Neuronal stem cell (in vitro differentiated cells): ENCODE results near the gene RTKN2.

Experiments
- DNase-seq: peaks from one replicate; pipeline ENCODE4 v3.0.0-alpha.2; 2013; ENCODE audit warnings: low spot score
- H2AFZ ChIP-seq: one replicate; pipeline ENCODE4 v1.6.1; 2013; ENCODE audit warnings: mild to moderate bottlenecking, low read length, inconsistent platforms
- H2AK5ac ChIP-seq: 2 replicates; pipeline ENCODE4 v1.6.1; 2013; ENCODE audit warnings: low read depth, mild to moderate bottlenecking, inconsistent platforms, low read length, moderate library complexity, mixed read lengths
- H2BK120ac ChIP-seq: 2 replicates; pipeline ENCODE4 v1.6.1; 2013; ENCODE audit warnings: low read depth, mild to moderate bottlenecking, inconsistent platforms, low read length, moderate library complexity, mixed read lengths
- H2BK12ac ChIP-seq: one replicate; pipeline ENCODE4 v1.6.1; 2013; ENCODE audit warnings: low read length, inconsistent platforms
- H2BK15ac ChIP-seq: 2 replicates; pipeline ENCODE4 v1.6.1; 2013; ENCODE audit warnings: mild to moderate bottlenecking, low read length, inconsistent platforms, mixed read lengths
- H2BK5ac ChIP-seq: one replicate; pipeline ENCODE4 v1.6.1; 2013; ENCODE audit warnings: inconsistent platforms, mild to moderate bottlenecking, low read length, moderate library complexity
- H3K14ac ChIP-seq: one replicate; pipeline ENCODE4 v1.6.1; 2013; ENCODE audit warnings: low read length, inconsistent platforms
- H3K18ac ChIP-seq: 2 replicates; pipeline ENCODE4 v1.6.1; 2013; ENCODE audit warnings: low read length, inconsistent platforms
- H3K23ac ChIP-seq: 2 replicates; pipeline ENCODE4 v1.6.1; 2013; ENCODE audit warnings: low read depth, mild to moderate bottlenecking, mixed read lengths, low read length, inconsistent platforms; ENCODE audit not compliant: poor library complexity
- H3K27ac ChIP-seq: replicated peaks from 3 replicates; pipeline ENCODE4 v1.5.1; 2013; ENCODE audit warnings: low read length, inconsistent platforms
- H3K27me3 ChIP-seq, 3 experiments: 2 replicates each; pipeline ENCODE4 v1.6.1; 2013; ENCODE audit warnings: low read length in 3 of 3, mild to moderate bottlenecking in 2 of 3, inconsistent platforms in 1 of 3, low read depth in 1 of 3, mixed read lengths in 1 of 3, moderate library complexity in 1 of 3; ENCODE audit not compliant: control insufficient read depth in 3 of 3, insufficient read depth in 3 of 3
- H3K36me3 ChIP-seq, 2 donors: replicated peaks in 1 of 2; 2 replicates each; pipeline ENCODE4 v1.6.1; 2013; ENCODE audit warnings: low read length in 2 of 2; ENCODE audit not compliant: control insufficient read depth in 2 of 2, insufficient read depth in 2 of 2
- H3K4ac ChIP-seq: 2 replicates; pipeline ENCODE4 v1.6.1; 2013; ENCODE audit warnings: inconsistent platforms, mild to moderate bottlenecking, low read length, moderate library complexity
- H3K4me1 ChIP-seq, 2 donors: 1 replicate in 1 of 2; 2 replicates in 1 of 2; pipeline ENCODE4 v1.6.1; 2013; ENCODE audit warnings: low read length in 2 of 2, low read depth in 1 of 2; ENCODE audit not compliant: control insufficient read depth in 2 of 2, insufficient read depth in 1 of 2
- H3K4me2 ChIP-seq: one replicate; pipeline ENCODE4 v1.6.1; 2013; ENCODE audit warnings: mild to moderate bottlenecking, low read length, inconsistent platforms; ENCODE audit not compliant: insufficient read depth, poor library complexity, severe bottlenecking
- H3K4me3 ChIP-seq, 2 donors: 2 replicates each; pipeline ENCODE4 v1.5.1; 2013; ENCODE audit warnings: low read length in 2 of 2, mild to moderate bottlenecking in 2 of 2, inconsistent platforms in 1 of 2, moderate library complexity in 1 of 2
- H3K79me1 ChIP-seq: one replicate; pipeline ENCODE4 v1.6.1; 2013; ENCODE audit warnings: low read depth, mild to moderate bottlenecking, inconsistent platforms, low read length, moderate library complexity
- H3K9ac ChIP-seq: one replicate; pipeline ENCODE4 v1.6.1; 2013; ENCODE audit warnings: mild to moderate bottlenecking, low read depth, low read length, inconsistent platforms; ENCODE audit not compliant: poor library complexity
- H3K9me3 ChIP-seq, 2 donors: replicated peaks in 1 of 2; 2 replicates each; pipeline versions ENCODE3 to v1.6.1; 2013; ENCODE audit warnings: low read length in 2 of 2, mild to moderate bottlenecking in 2 of 2, inconsistent platforms in 1 of 2, low read depth in 1 of 2, mixed read lengths in 1 of 2, moderate library complexity in 1 of 2; ENCODE audit not compliant: control insufficient read depth in 2 of 2, insufficient read depth in 1 of 2
- H4K8ac ChIP-seq: one replicate; pipeline ENCODE4 v1.6.1; 2013; ENCODE audit warnings: low read depth, mild to moderate bottlenecking, inconsistent platforms, low read length, moderate library complexity
- H4K91ac ChIP-seq: one replicate; pipeline ENCODE4 v1.6.1; 2013; ENCODE audit warnings: low read length, low read depth, mild to moderate bottlenecking, inconsistent platforms; ENCODE audit not compliant: poor library complexity
- WGBS, 2 donors: extraction: QIAGEN DNeasy Blood & Tissue Kit; methylation state at CpG; one replicate each; pipeline ENCODE4 v1.1.7; 2013; ENCODE audit warnings: missing lambda C conversion rate in 2 of 2, mixed read lengths in 1 of 2; ENCODE audit not compliant: insufficient read length in 2 of 2, insufficient replicate concordance in 1 of 2; ENCODE audit errors: extremely low coverage in 2 of 2; 5-methylcytosine and 5-hydroxymethylcytosine counted together

The RTKN2 gene

GRCh38 chr10:62171791-62172190 is 96.9 kb downstream of the RTKN2 start:
- H2BK12ac ChIP-seq: no peak overlapping the region
- no peak overlapping the region for H3K23ac ChIP-seq
- H3K79me1 ChIP-seq: no peaks in the 10 kb centered on the region
- WGBS, 2 donors: no CpG with 5 or more reads among the region's 2 CpGs
- H2AK5ac ChIP-seq: no peak overlapping the region
- H3K18ac ChIP-seq: no peak overlapping the region
- H2BK120ac ChIP-seq: no peak overlapping the region
- no peaks in the 10 kb centered on the region for H3K4me1 ChIP-seq
- H2BK15ac ChIP-seq: no peak overlapping the region
- no peaks in the 10 kb centered on the region for H3K27me3 ChIP-seq
- H3K36me3 ChIP-seq: no peaks in the 10 kb centered on the region
- H4K91ac ChIP-seq: no peak overlapping the region
- H3K4me3 ChIP-seq: no peak overlapping the region
- no peak overlapping the region for H3K27ac ChIP-seq
- H3K4ac ChIP-seq: no peak overlapping the region
- H2BK5ac ChIP-seq: no peak overlapping the region
- no peak overlapping the region for H3K4me2 ChIP-seq
- H2AFZ ChIP-seq: no peak overlapping the region
- no peak for DNase-seq
- no peak overlapping the region for H4K8ac ChIP-seq
- peaks cover 0 to 2% of the 10 kb centered on the region in 2 donors for H3K9me3 ChIP-seq
- H3K14ac ChIP-seq: no peak overlapping the region
- no peak overlapping the region for H3K9ac ChIP-seq

DNA sequence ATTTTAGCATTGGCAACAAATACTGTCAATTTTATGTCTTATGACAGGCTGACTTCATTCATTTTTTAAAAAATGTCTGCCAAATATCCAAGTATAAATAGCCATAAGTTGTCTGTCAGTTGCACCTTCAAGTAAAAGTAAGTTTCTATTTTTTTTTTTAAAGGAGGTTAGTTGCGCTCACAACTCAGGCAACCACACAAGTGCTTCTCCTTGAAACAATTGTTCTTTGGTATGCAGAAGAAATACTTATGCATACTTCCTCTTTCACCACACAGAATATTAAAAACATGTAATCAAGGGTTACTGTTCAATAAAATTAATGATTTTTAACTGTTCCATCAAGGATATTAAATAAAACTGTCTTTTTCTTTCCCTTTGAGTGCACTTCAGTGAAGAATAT is 97.9 kb downstream of the RTKN2 start:
- Histone ChIP-seq H3K4me3 (no peak overlapping the region), H2BK12ac (no peak overlapping the region), H2AFZ (no peak overlapping the region), H3K9ac (no peak overlapping the region), H2BK5ac (no peak overlapping the region), H3K9me3 (peaks cover 0 to 2% of the 10 kb centered on the region in 2 donors), H3K4ac (no peak overlapping the region), H4K91ac (no peak overlapping the region), H3K23ac (no peak overlapping the region), H2BK120ac (no peak overlapping the region), H3K27ac (no peak overlapping the region), H3K27me3 (no peaks in the 10 kb centered on the region), H2BK15ac (no peak overlapping the region), H3K4me1 (no peaks in the 10 kb centered on the region), H3K4me2 (no peak overlapping the region), H3K14ac (no peak overlapping the region), H3K79me1 (no peaks in the 10 kb centered on the region), H3K18ac (no peak overlapping the region), H4K8ac (no peak overlapping the region), H3K36me3 (no peaks in the 10 kb centered on the region), H2AK5ac (no peak overlapping the region)
- no CpG with 5 or more reads among the region's 1 CpG for WGBS, 2 donors
- DNase-seq: no peak

DNA sequence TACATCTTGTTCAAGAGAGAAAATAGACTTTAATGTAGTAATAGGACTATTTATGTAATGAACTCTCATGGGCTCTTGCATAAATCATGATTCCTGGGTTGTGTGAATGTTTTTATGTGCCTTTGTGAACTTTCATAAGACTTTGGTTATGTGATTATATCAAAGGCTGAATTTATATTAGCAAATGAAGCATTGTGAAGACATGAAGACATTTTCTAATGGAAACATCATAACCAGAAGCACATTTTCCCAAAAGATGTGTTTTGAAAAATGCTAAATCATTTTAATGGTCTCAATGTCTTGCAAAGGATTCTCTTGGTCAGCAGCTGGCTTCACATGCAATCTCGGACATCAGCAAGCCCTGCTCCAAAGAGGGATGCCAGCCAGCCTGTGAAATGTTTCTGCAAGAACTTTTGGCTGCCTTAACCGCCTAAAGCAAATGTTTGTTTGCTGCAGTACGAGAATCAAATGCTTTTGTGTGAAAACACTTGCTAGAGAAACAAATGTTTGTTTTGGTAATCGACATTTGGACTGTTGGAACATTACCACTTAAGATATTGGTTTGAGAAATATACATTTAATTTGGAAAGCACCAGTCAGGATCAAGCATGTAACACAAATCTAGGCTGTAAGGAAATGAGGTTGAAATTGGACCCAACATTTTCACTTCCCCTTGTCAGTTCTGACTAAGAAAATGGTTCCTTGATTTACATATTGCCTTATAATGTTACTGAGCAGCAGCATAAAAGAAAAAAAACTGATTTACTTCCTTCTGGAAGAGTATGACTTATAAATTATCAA is 102.1 kb downstream of the RTKN2 start:
- H2AFZ ChIP-seq: peak overlapping the region; percentile 11

DNA sequence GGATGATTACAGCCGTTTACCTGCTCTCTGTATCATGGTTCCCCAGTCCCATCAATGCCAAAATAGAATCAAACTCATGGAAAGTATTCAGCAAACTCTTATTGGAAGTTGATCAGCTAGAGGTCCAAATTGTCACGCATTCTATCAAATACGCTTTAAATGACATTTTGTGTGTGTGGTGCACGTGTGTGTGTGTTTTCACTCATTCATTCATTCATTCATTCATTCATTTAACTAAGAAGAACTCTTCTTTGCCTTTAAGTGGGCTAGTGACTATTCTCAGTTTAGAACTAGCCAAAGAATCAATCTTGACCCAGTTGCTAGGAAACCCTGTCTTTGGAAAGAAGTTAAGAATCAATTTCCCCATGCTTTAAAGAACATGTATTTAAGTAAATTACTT is 102.8 kb downstream of the RTKN2 start:
- Histone ChIP-seq H3K14ac (no peak overlapping the region), H3K9ac (no peak overlapping the region), H3K9me3 (no peaks in the 10 kb centered on the region), H2BK5ac (no peak overlapping the region), H4K8ac (no peak overlapping the region), H4K91ac (no peak overlapping the region), H3K79me1 (no peaks in the 10 kb centered on the region), H3K18ac (no peak overlapping the region), H3K27ac (no peak overlapping the region), H3K23ac (no peak overlapping the region), H3K4me2 (no peak overlapping the region), H3K27me3 (no peaks in the 10 kb centered on the region), H3K4ac (no peak overlapping the region), H3K4me3 (no peak overlapping the region), H3K4me1 (no peaks in the 10 kb centered on the region), H3K36me3 (no peaks in the 10 kb centered on the region), H2BK120ac (no peak overlapping the region), H2AK5ac (no peak overlapping the region), H2BK12ac (no peak overlapping the region), H2BK15ac (no peak overlapping the region), H2AFZ (no peak overlapping the region)
- WGBS, 2 donors: no CpG with 5 or more reads among the region's 4 CpGs
- no peak for DNase-seq

More for the DNA sequence above, 102.1 kb downstream of the RTKN2 start:
- no peak overlapping the region for H2BK15ac ChIP-seq
- no peak overlapping the region for H2BK120ac ChIP-seq
- no peak overlapping the region for H2AK5ac ChIP-seq
- no peak overlapping the region for H2BK5ac ChIP-seq
- H3K4me3 ChIP-seq: no peak overlapping the region
- H4K8ac ChIP-seq: no peak overlapping the region
- H3K4ac ChIP-seq: no peak overlapping the region
- H3K27ac ChIP-seq: no peak overlapping the region
- H3K14ac ChIP-seq: no peak overlapping the region
- no peak overlapping the region for H3K4me2 ChIP-seq
- H3K9ac ChIP-seq: no peak overlapping the region
- H4K91ac ChIP-seq: no peak overlapping the region
- H3K79me1 ChIP-seq: no peaks in the 10 kb centered on the region
- H3K18ac ChIP-seq: no peak overlapping the region
- no peak overlapping the region for H3K23ac ChIP-seq
- no peak for DNase-seq
- no peaks in the 10 kb centered on the region for H3K27me3 ChIP-seq
- no peaks in the 10 kb centered on the region for H3K36me3 ChIP-seq
- H3K9me3 ChIP-seq: no peaks in the 10 kb centered on the region
- no CpG with 5 or more reads among the region's 4 CpGs for WGBS, 2 donors
- no peak overlapping the region for H2BK12ac ChIP-seq
- no peaks in the 10 kb centered on the region for H3K4me1 ChIP-seq
